Aorta (tissue), 5 donors: ENCODE results near the gene EMC9. TPM values are rescaled to one million over a fixed set of nuclear protein-coding genes. Genes with fewer than 3 reads are reported as not detected.

Source experiments
- ATAC-seq: fragments of 200-7000 bp; cut with Tn5 transposase; one replicate; pipeline ENCODE4 v1.9.1; 2022; ENCODE audit warnings: moderate library complexity; ENCODE audit not compliant: low FRiP score
- DNase-seq, 2 donors: peaks; one replicate each; pipeline ENCODE4 v3.0.0-alpha.2; 2020
- H3K27ac ChIP-seq, 2 donors: one replicate each; pipeline ENCODE4 v1.5.1; 2013; ENCODE audit warnings: low read length in 2 of 2, mild to moderate bottlenecking in 2 of 2, moderate library complexity in 2 of 2, control low read depth in 1 of 2, inconsistent platforms in 1 of 2, low read depth in 1 of 2
- H3K27me3 ChIP-seq, 2 donors: one replicate each; pipeline ENCODE4 v1.6.1; 2013; ENCODE audit warnings: control low read depth in 1 of 2, low read length in 1 of 2, mild to moderate bottlenecking in 1 of 2, moderate library complexity in 1 of 2; ENCODE audit not compliant: insufficient read depth in 2 of 2, control insufficient read depth in 1 of 2
- H3K36me3 ChIP-seq, 2 donors: one replicate each; pipeline ENCODE4 v1.6.1; 2013; ENCODE audit warnings: control low read depth in 1 of 2, low read length in 1 of 2, mild to moderate bottlenecking in 1 of 2; ENCODE audit not compliant: insufficient read depth in 2 of 2, control insufficient read depth in 1 of 2
- H3K4me1 ChIP-seq, 2 donors: one replicate each; pipeline ENCODE4 v1.6.1; 2013; ENCODE audit warnings: low read length in 2 of 2, control low read depth in 1 of 2, mild to moderate bottlenecking in 1 of 2, moderate library complexity in 1 of 2; ENCODE audit not compliant: insufficient read depth in 2 of 2, control insufficient read depth in 1 of 2
- H3K4me3 ChIP-seq, 2 donors: one replicate each; pipeline ENCODE4 v1.5.1; 2013; ENCODE audit warnings: low read length in 2 of 2, control low read depth in 1 of 2, mild to moderate bottlenecking in 1 of 2
- H3K9me3 ChIP-seq: one replicate; pipeline ENCODE4 v1.6.1; 2013; ENCODE audit warnings: mild to moderate bottlenecking, low read length; ENCODE audit not compliant: control insufficient read depth
- WGBS, 2 donors: extraction: QIAGEN DNeasy Blood & Tissue Kit; methylation state at CpG; one replicate each; pipeline ENCODE4 v1.1.7; 2013; 5-methylcytosine and 5-hydroxymethylcytosine counted together
- intact Hi-C, 2 donors: fragments of 100-400 bp; cut with DNase I; formaldehyde crosslinking; loops; one replicate each; pipeline versions ENCODE4 v1.14.2 to v1.15.0; 2022
- microRNA-seq, 2 donors: library from miRNA; unstranded; fragments of <30 nt; microRNA quantifications; one replicate each; pipeline ENCODE4 v1.2.0, GENCODE V29; 2020
- polyA plus RNA-seq, 2 donors: library from polyadenylated mRNA; stranded (reverse); fragments of 200-250 nt; gene quantifications; one replicate each; pipeline ENCODE4 v1.2.3, GENCODE V29; 2013
- total RNA-seq, 2 donors: library from RNA; stranded (reverse); fragmentation: NEBNext Ultra II Directional; extraction: Animal tissue kit (Norgen Biotek cat#: 25700); gene quantifications; one replicate each; pipeline ENCODE4 v1.2.1, GENCODE V29; 2021
- donor health status: healthy with polysubstance abuse.
- donor health status: Bipolar disorder and iron deficiency.
- donor health status: DM: no; HTN: no; CAD: no.
- donor health status: DM: no; HTN: no; CAD: no.
- donor health status: DM: yes; HTN: yes; CAD: no.

EMC9 gene
- total and polyA plus RNA-seq, 4 donors = 12.8 to 41.9 (median 16.8) TPM

GRCh38 chr14:24089890-24090289, 51.5 kb downstream of the EMC9 start:
- no peaks in the 10 kb centered on the region for H3K9me3 ChIP-seq
- no peak overlapping the region for H3K27ac ChIP-seq
- 83 to 91% methylated on average over 5 to 6 of the region's 6 CpGs for WGBS, 2 donors
- intact Hi-C loops = loop anchor here (1.0 to 5.0 kb wide), 3 partner anchors 31 to 78 kb away; no protein-coding TSS in a partner anchor
- no peak overlapping the region for H3K4me3 ChIP-seq
- H3K4me1 ChIP-seq = no peaks in the 10 kb centered on the region
- no peak for ATAC-seq
- no peaks in the 10 kb centered on the region for H3K27me3 ChIP-seq
- H3K36me3 ChIP-seq = no peaks in the 10 kb centered on the region
- DNase-seq = no peak

Small RNA genes within 50 kb of the gene (microRNA-seq; reads per million reads assigned to microRNA genes)
- gene MIR7703 = 0 reads per million in 2 donors

Other genes starting within 250 kb of the EMC9 start
Only the 30 nearest of the 31 such genes appear.
- 10 to 100 TPM; 17.8 to 21.2 TPM for gene DHRS4, start 187.8 kb downstream of the EMC9 start, total RNA-seq
- gene DHRS4, start 187.8 kb downstream of the EMC9 start, polyA plus RNA-seq = 10 to 100 TPM; 43.9 to 47.3 TPM
- gene DHRS4L2, start 152.7 kb downstream of the EMC9 start, total RNA-seq = 10 to 100 TPM; 15.1 to 17.5 TPM
- gene DHRS4L2, start 152.7 kb downstream of the EMC9 start, polyA plus RNA-seq = 10 to 100 TPM; 22.2 to 44.3 TPM
- under 1 TPM; 0.24 to 0.42 TPM for gene CARMIL3, start 89.6 kb downstream of the EMC9 start, total RNA-seq
- gene CARMIL3, start 89.6 kb downstream of the EMC9 start, polyA plus RNA-seq = under 1 TPM in 1 of 2 donors, not detected in 1; 0.43 TPM
- gene CPNE6, start 70.0 kb downstream of the EMC9 start, total RNA-seq = under 1 TPM; 0.71 to 0.99 TPM
- gene CPNE6, start 70.0 kb downstream of the EMC9 start, polyA plus RNA-seq = under 1 TPM; 0.03 to 0.25 TPM
- 10 to 100 TPM; 19.6 to 22.5 TPM for gene PCK2, start 47.3 kb downstream of the EMC9 start, total RNA-seq
- gene PCK2, start 47.3 kb downstream of the EMC9 start, polyA plus RNA-seq = 10 to 100 TPM; 14.7 to 82.5 TPM
- gene DCAF11, start 26.8 kb downstream of the EMC9 start, total RNA-seq = 10 to 100 TPM; 35.5 to 39.6 TPM
- 10 to 100 TPM; 37.3 to 41.8 TPM for gene DCAF11, start 26.8 kb downstream of the EMC9 start, polyA plus RNA-seq
- gene NRL, start 26.6 kb downstream of the EMC9 start, total RNA-seq = 1 to 10 TPM; 1.1 to 1.4 TPM
- 1 to 10 TPM in 1 of 2 donors, under 1 TPM in 1; 0.63 to 1.3 TPM for gene NRL, start 26.6 kb downstream of the EMC9 start, polyA plus RNA-seq
- gene FITM1, start 10.9 kb downstream of the EMC9 start, total RNA-seq = under 1 TPM; 0.71 to 0.75 TPM
- under 1 TPM in 1 of 2 donors, not detected in 1; 0.56 TPM for gene FITM1, start 10.9 kb downstream of the EMC9 start, polyA plus RNA-seq
- gene PSME1, start 5.4 kb downstream of the EMC9 start, total RNA-seq = 100 to 1,000 TPM; 112 to 125 TPM
- 100 to 1,000 TPM; 206 to 210 TPM for gene PSME1, start 5.4 kb downstream of the EMC9 start, polyA plus RNA-seq
- 10 to 100 TPM; 86.1 to 93.6 TPM for gene PSME2, start 5.0 kb upstream of the EMC9 start, total RNA-seq
- gene PSME2, start 5.0 kb upstream of the EMC9 start, polyA plus RNA-seq = 100 to 1,000 TPM; 142 to 261 TPM
- gene RNF31, start 5.9 kb upstream of the EMC9 start, total RNA-seq = 10 to 100 TPM; 51.6 to 61.1 TPM
- gene RNF31, start 5.9 kb upstream of the EMC9 start, polyA plus RNA-seq = 100 to 1,000 TPM in 1 of 2 donors, 1 to 10 TPM in 1; 9.1 to 167 TPM
- 100 to 1,000 TPM; 113 to 117 TPM for gene IRF9, start 19.7 kb upstream of the EMC9 start, total RNA-seq
- 100 to 1,000 TPM in 1 of 2 donors, 10 to 100 TPM in 1; 56.0 to 111 TPM for gene IRF9, start 19.7 kb upstream of the EMC9 start, polyA plus RNA-seq
- 10 to 100 TPM; 13.2 to 18.1 TPM for gene REC8, start 30.5 kb upstream of the EMC9 start, total RNA-seq
- 1 to 10 TPM; 2.4 to 8.2 TPM for gene REC8, start 30.5 kb upstream of the EMC9 start, polyA plus RNA-seq
- 10 to 100 TPM; 23.4 to 29.3 TPM for gene IPO4, start 47.2 kb upstream of the EMC9 start, total RNA-seq
- gene IPO4, start 47.2 kb upstream of the EMC9 start, polyA plus RNA-seq = 10 to 100 TPM in 1 of 2 donors, 1 to 10 TPM in 1; 3.4 to 11.6 TPM
- 10 to 100 TPM; 35.3 to 37.3 TPM for gene TM9SF1, start 53.9 kb upstream of the EMC9 start, total RNA-seq
- 10 to 100 TPM; 15.8 to 35.0 TPM for gene TM9SF1, start 53.9 kb upstream of the EMC9 start, polyA plus RNA-seq
- gene TSSK4, start 64.1 kb upstream of the EMC9 start, total RNA-seq = under 1 TPM in 1 of 2 donors, not detected in 1; 0.39 TPM
- not detected for gene TSSK4, start 64.1 kb upstream of the EMC9 start, polyA plus RNA-seq
- 10 to 100 TPM; 38.3 to 45.8 TPM for gene CHMP4A, start 71.9 kb upstream of the EMC9 start, total RNA-seq
- 100 to 1,000 TPM; 130 to 179 TPM for gene CHMP4A, start 71.9 kb upstream of the EMC9 start, polyA plus RNA-seq
- 10 to 100 TPM; 15.2 to 19.5 TPM for gene MDP1, start 74.5 kb upstream of the EMC9 start, total RNA-seq
- 10 to 100 TPM; 38.7 to 49.6 TPM for gene MDP1, start 74.5 kb upstream of the EMC9 start, polyA plus RNA-seq
- gene NEDD8, start 90.8 kb upstream of the EMC9 start, total RNA-seq = 100 to 1,000 TPM; 122 to 123 TPM
- 100 to 1,000 TPM; 222 to 345 TPM for gene NEDD8, start 90.8 kb upstream of the EMC9 start, polyA plus RNA-seq
- 10 to 100 TPM; 44.6 to 59.1 TPM for gene GMPR2, start 91.3 kb upstream of the EMC9 start, total RNA-seq
- 10 to 100 TPM; 55.2 to 66.6 TPM for gene GMPR2, start 91.3 kb upstream of the EMC9 start, polyA plus RNA-seq
- 10 to 100 TPM; 78.3 to 79.2 TPM for gene TINF2, start 101.0 kb upstream of the EMC9 start, total RNA-seq
- 10 to 100 TPM; 40.9 to 48.0 TPM for gene TINF2, start 101.0 kb upstream of the EMC9 start, polyA plus RNA-seq
- gene TGM1, start 121.6 kb upstream of the EMC9 start, total RNA-seq = 1 to 10 TPM in 1 of 2 donors, under 1 TPM in 1; 0.52 to 5.7 TPM
- gene TGM1, start 121.6 kb upstream of the EMC9 start, polyA plus RNA-seq = 1 to 10 TPM in 1 of 2 donors, under 1 TPM in 1; 0.88 to 1.3 TPM
- 10 to 100 TPM; 17.1 to 26.1 TPM for gene RABGGTA, start 130.0 kb upstream of the EMC9 start, total RNA-seq
- 10 to 100 TPM; 19.0 to 40.0 TPM for gene RABGGTA, start 130.0 kb upstream of the EMC9 start, polyA plus RNA-seq
- gene DHRS1, start 158.2 kb upstream of the EMC9 start, total RNA-seq = 10 to 100 TPM; 21.2 to 27.3 TPM
- 10 to 100 TPM; 29.6 to 33.2 TPM for gene DHRS1, start 158.2 kb upstream of the EMC9 start, polyA plus RNA-seq
- gene NOP9, start 158.3 kb upstream of the EMC9 start, total RNA-seq = 10 to 100 TPM; 17.8 to 19.9 TPM
- 10 to 100 TPM in 1 of 2 donors, 1 to 10 TPM in 1; 7.9 to 10.8 TPM for gene NOP9, start 158.3 kb upstream of the EMC9 start, polyA plus RNA-seq
- gene CIDEB, start 166.4 kb upstream of the EMC9 start, total RNA-seq = 10 to 100 TPM; 12.2 to 13.9 TPM
- 10 to 100 TPM in 1 of 2 donors, 1 to 10 TPM in 1; 3.3 to 17.2 TPM for gene CIDEB, start 166.4 kb upstream of the EMC9 start, polyA plus RNA-seq
- 1 to 10 TPM; 3.7 to 5.5 TPM for gene LTB4R2, start 168.5 kb upstream of the EMC9 start, total RNA-seq
- under 1 TPM; 0.38 to 0.95 TPM for gene LTB4R2, start 168.5 kb upstream of the EMC9 start, polyA plus RNA-seq
- 1 to 10 TPM; 7.0 to 8.2 TPM for gene LTB4R, start 169.9 kb upstream of the EMC9 start, total RNA-seq
- 1 to 10 TPM; 2.9 to 5.2 TPM for gene LTB4R, start 169.9 kb upstream of the EMC9 start, polyA plus RNA-seq
- 100 to 1,000 TPM in 1 of 2 donors, 10 to 100 TPM in 1; 45.7 to 111 TPM for gene ADCY4, start 193.5 kb upstream of the EMC9 start, total RNA-seq
- 1 to 10 TPM in 1 of 2 donors, under 1 TPM in 1; 0.25 to 6.1 TPM for gene ADCY4, start 193.5 kb upstream of the EMC9 start, polyA plus RNA-seq
- 10 to 100 TPM in 1 of 2 donors, 1 to 10 TPM in 1; 8.0 to 15.8 TPM for gene RIPK3, start 198.4 kb upstream of the EMC9 start, total RNA-seq
- gene RIPK3, start 198.4 kb upstream of the EMC9 start, polyA plus RNA-seq = 1 to 10 TPM; 4.0 to 6.1 TPM